CD4-positive, alpha-beta T cell treated with Interleukin-2 at 100 ng/mL for 4 hours (primary cell): ENCODE data around the gene CRY1.
"Not testable (repeated sequence)": the region's sequence is repeated elsewhere in the genome, so short reads cannot be mapped to it uniquely, and the experiment has no call there.

Source experiments
- DNase-seq: peaks from one replicate; pipeline ENCODE4 v3.0.0-alpha.2; 2020; ENCODE audit warnings: low spot score

The CRY1 gene

DNA sequence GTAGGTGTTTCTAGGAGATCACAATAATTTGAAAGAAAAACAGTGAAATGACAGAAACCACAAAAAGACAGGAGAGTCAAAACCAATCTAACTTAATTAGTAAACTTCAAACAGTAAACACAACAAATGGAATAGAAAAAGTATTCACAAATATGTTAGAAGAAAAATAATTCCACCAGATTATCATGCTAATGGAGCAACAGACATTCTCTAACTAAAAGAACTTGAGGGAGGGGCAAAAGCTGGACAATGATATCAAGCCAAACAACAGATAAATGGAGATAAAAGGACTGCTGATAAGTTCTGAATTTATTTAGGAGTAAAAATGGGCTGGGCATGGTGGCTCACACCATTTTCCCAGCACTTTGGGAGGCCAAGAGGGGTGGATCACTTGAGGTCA, 28.7 kb downstream of the CRY1 start:
- DNase-seq, result no peak

DNA sequence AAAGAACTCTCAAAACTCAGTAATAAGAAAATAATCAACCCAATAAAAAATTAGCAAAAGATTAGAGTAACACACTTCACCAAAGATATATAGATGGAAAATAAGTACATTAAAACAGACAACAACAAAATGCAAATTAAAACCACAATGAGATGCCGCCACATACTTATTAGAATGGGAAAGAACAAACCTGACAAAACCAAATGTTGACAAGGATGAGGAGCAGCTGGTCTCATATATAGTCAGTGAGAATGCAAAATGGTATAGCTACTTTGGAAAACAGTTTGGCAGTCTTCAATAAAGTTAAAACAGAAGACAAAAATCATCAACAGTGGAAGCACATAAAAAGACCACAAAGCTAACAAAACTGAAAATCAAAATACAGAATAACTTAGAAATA, 29.1 kb downstream of the CRY1 start:
- no peak for DNase-seq

- no peak for DNase-seq
These were observed 35.2 kb downstream of the CRY1 start for GRCh38 chr12:107058190-107058589.

GRCh38 chr12:107057071-107057834, 36.1 kb downstream of the CRY1 start:
- DNase-seq, result no peak

GRCh38 chr12:107053709-107054108, 39.6 kb downstream of the CRY1 start:
- DNase-seq, result no peak

DNA sequence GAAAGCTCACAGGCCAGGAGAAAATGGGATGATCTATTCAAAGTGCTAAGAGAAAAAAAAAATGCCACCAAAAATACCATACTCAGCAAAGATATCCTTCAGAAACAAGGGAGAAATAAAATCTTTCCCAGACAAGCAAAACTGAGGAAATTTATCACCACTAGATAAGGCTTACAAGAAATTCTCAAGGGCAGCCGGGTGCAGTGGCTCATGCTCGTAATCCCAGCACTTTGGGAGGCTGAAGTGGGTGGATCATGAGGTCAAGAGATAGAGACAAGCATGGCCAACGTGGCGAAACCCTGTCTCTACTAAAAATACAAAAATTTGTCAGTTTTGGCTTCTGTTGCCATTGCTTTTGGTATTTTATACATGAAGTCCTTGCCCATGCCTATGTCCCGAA, 48.2 kb downstream of the CRY1 start:
- no peak for DNase-seq

GRCh38 chr12:107042801-107043200, 50.5 kb downstream of the CRY1 start:
- no peak for DNase-seq

GRCh38 chr12:107035733-107036132, 57.6 kb downstream of the CRY1 start:
- DNase-seq, result no peak

DNA sequence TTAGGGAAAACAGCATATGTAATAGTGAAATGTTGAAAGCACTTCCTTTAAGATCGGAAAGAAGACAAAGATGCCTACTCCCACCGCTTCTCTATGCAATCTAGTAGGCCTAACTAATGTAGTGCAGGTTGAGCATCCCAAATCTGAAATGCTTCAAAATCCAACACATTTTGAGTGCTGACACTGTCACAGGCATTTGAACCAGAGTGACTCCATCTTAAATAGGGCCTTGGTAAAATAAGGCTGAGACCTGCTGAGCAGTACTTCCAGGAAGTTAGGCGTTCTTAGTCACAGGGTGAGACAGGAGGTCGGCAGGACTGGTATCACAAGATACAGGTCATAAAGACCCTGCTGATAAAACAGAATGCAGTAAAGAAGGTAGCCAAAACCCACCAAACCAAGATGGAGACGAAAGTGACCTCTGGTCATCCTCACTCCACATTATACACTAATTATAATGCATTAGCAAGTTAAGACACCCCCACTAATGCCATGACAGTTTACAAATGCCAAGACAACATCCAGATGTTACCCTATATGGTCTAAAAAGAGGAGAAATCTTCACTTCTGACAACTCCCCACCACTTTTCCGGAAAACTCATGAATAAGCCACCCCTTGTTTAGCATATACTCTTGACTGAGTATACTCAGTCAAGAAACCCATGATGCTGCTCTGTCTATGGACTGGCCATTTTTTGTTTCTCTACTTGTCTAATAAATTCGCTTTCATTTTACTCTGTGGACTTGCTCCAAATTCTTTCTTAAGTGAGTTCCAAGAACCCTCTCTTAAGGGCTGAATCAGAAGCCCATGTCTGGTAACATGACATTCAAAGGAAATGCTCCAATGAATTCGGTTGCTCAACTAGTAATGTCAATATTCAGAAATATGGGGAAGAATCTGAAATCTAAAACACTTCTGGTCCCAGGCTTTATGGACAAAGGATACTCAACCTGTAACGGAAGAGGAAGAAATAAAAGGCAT, 59.3 kb downstream of the CRY1 start:
- DNase-seq, result no peak

- peak; percentile 30 for DNase-seq
These were observed 61.1 kb downstream of the CRY1 start for GRCh38 chr12:107032266-107032665.

- DNase-seq, result no peak
These were observed 62.3 kb downstream of the CRY1 start for GRCh38 chr12:107031061-107031460.

GRCh38 chr12:107029081-107029480, 64.3 kb downstream of the CRY1 start:
- no peak for DNase-seq

- DNase-seq, result peak; percentile 84
These were observed 65.7 kb downstream of the CRY1 start for GRCh38 chr12:107027636-107028053.

- DNase-seq, result no peak
These were observed 66.3 kb downstream of the CRY1 start for GRCh38 chr12:107026806-107027635.

GRCh38 chr12:107026356-107026755, 67.0 kb downstream of the CRY1 start:
- DNase-seq, result not testable (repeated sequence)

GRCh38 chr12:107025671-107026070, 67.7 kb downstream of the CRY1 start:
- DNase-seq, result no peak

DNA sequence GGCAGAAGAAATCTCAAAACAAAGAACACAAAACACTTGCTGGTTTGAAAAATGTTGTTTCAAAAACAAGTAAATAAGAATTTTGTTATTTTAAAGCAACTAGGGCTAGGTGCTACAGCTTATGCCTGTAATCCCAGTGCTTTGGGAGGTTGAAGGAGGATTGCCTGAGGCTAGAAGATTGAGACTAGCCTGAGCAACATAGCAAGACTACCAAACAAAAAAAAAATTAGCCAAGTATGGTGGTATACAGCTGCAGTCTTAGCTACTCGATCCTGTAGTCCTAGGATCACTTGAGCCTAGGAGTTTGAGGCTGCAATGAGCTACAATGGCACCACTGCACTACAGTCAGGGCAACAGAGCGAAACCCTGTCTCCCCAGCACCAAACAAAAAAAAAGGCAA, 73.8 kb downstream of the CRY1 start:
- no peak for DNase-seq

DNA sequence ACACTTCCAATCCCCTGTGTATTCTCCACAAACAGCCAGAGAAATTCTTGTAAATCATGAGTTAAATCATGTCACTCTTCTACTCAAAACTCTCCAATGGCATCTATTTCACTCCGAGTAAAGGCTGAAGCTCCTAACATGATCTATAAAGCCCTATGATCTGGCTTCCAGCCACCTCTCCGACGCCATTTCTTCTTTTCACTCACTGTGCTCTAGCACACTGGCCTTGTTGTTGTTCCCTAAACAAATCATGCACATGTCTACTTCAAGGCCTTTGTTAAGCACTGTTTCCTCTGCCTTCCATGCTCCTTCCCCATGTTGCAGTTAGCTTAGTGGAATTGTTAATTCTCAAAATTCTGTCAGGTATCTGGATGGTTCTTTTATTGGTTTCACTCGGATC, 76.3 kb downstream of the CRY1 start:
- no peak for DNase-seq

GRCh38 chr12:107014055-107014454, 79.3 kb downstream of the CRY1 start:
- DNase-seq, result peak; percentile 52

DNA sequence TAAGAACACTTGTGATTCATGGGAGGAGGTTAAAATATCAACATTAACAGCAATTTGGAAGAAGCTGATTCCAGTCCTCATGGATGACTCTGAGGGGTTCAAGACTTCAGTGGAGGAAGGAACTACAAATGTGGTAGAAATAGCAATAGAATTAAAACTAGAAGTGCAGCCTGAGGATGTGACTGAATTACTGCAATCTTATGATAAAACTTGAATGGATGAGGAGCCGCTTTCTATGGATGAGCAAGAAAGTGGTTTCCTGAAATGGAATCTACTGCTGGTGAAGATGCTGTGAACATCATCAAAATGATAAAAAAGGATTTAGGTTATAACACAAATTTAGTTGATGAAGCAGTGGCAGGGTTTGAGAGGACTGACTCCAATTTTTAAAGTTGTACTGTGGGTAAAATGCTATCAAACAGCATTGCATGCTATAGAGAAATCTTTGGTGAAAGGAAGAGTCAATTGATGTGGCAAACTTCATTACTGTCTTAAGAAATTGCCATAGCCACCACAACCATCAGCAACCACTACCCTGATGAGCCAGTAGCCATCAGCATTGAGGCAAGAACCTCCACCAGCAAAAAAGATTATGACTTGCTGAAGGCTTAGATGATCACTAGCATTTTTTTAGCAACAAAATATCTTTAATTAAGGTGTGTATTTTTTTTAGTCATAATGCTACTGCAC, 80.5 kb downstream of the CRY1 start:
- DNase-seq, result no peak

- DNase-seq, result no peak
These were observed 81.8 kb downstream of the CRY1 start for GRCh38 chr12:107011519-107011918.

DNA sequence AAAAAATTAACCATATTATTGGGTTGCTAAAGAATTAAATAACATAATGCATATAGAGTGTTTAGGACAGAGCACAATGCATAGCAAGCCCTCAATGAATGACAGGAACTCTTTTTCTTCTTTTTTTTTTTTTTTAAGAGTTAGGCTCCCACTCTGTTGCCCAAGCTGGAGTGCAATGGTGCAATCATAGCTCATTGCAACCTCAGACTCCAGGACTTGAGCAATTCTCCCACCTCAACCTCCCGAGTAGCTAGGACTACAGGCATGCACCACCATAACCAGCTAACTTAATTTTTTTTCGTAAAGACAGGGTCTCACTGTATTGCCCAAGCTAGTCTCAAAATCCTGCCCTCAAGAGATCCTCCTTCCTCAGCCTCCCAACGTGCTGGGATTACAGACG, 85.9 kb downstream of the CRY1 start:
- no peak for DNase-seq
